ENCODE measurements around the gene AFG1L. TPM values are rescaled to one million over a fixed set of nuclear protein-coding genes. Genes with fewer than 3 reads are reported as not detected.

Gene AFG1L
- polyA plus RNA-seq, 1 of the 3 experiments (the other 2 are of a cell fraction): 0.71 TPM

GRCh38 chr6:108251252-108251651 is 43.6 kb upstream of the AFG1L start:
- Histone ChIP-seq H3K27ac (ENCODE audit: low read depth in 2 of 2, low read length in 1 of 2) (no peak overlapping the region), H3K4me1 (ENCODE audit: control insufficient read depth in 1 of 2, insufficient read depth in 2 of 2, low read depth in 1 of 2, low read length in 1 of 2) (peaks cover 0 to 20% of the 10 kb centered on the region in 2 experiments; a peak in 2 of 4 replicates), H3K9me3 (no peaks in the 10 kb centered on the region), H3K36me3 (replicated peaks in 1 of 2; ENCODE audit: control insufficient read depth in 1 of 2, insufficient read depth in 2 of 2, low read length in 1 of 2) (peaks cover 0 to 6% of the 10 kb centered on the region in 2 experiments), H3F3A (replicated peaks; ENCODE audit: insufficient read depth) (no peaks in the 10 kb centered on the region), H3K4me3 (ENCODE audit: low read depth in 2 of 2, low read length in 1 of 2) (no peak overlapping the region), H3K79me2 (ENCODE audit: insufficient read depth) (peaks cover 97% of the 10 kb centered on the region), H3K4me2 (no peak overlapping the region), H3K9ac (no peak overlapping the region), H4K20me1 (ENCODE audit: insufficient read depth) (peaks cover 26% of the 10 kb centered on the region), H2AFZ (ENCODE audit: low read depth) (no peak overlapping the region), H3K9me2 (no peaks in the 10 kb centered on the region), H3K27me3 (ENCODE audit: insufficient read depth) (no peaks in the 10 kb centered on the region)
- CTCF ChIA-PET: interaction anchor here (0.6 to 1.4 kb wide), 4 partner anchors 9 to 531 kb away, joined by 3 to 4 read pairs (median 3); partner anchors contain the start of gene SNX3
- POLR2A ChIA-PET: interaction anchor here (1.6 kb wide), 1 partner anchor 9 kb away, joined by 4 read pairs; the partner anchor contains the start of gene SNX3
- 94% methylated on average over 2 of the region's 2 CpGs for WGBS (ENCODE audit: low lambda C conversion rate)
- TF ChIP-seq FOXJ3 (CRISPR knock-in tag; IDR thresholded peaks at IDR 0.05) (no peak), RXRA (IDR thresholded peaks at IDR 0.05; ENCODE audit: borderline replicate concordance, low read depth) (no peak), YY1 (IDR thresholded peaks at IDR 0.05; ENCODE audit: low read depth) (no peak), PBX3 (IDR thresholded peaks at IDR 0.05) (no peak), ELF1 (IDR thresholded peaks at IDR 0.05) (no peak), ZBTB33 (IDR thresholded peaks at IDR 0.05; ENCODE audit: borderline replicate concordance, low read depth) (no peak), NRF1 (IDR thresholded peaks at IDR 0.05; ENCODE audit: low read depth, low read length) (no peak), TEAD4 (IDR thresholded peaks at IDR 0.05; ENCODE audit: borderline replicate concordance, insufficient read depth) (no peak), USF2 (IDR thresholded peaks at IDR 0.05; ENCODE audit: borderline replicate concordance, low read depth, low read length) (no peak), FOSL2 (IDR thresholded peaks at IDR 0.05; ENCODE audit: borderline replicate concordance, low read depth) (no peak), MXI1 (IDR thresholded peaks at IDR 0.05; ENCODE audit: low read depth, low read length) (no peak), MEF2A (IDR thresholded peaks at IDR 0.05; ENCODE audit: borderline replicate concordance, low read depth) (no peak)
- DNase-seq: no peak

GRCh38 chr6:108252055-108252454 is 42.8 kb upstream of the AFG1L start:
- no peak overlapping the region for H3K27ac ChIP-seq (ENCODE audit: low read depth in 2 of 2, low read length in 1 of 2)
- no peaks in the 10 kb centered on the region for H3K27me3 ChIP-seq (ENCODE audit: insufficient read depth)
- no peaks in the 10 kb centered on the region for H3K9me3 ChIP-seq
- no peak overlapping the region for H2AFZ ChIP-seq (ENCODE audit: low read depth)
- H3K9ac ChIP-seq: no peak overlapping the region
- no peak overlapping the region for H3K4me3 ChIP-seq (ENCODE audit: low read depth in 2 of 2, low read length in 1 of 2)
- no peaks in the 10 kb centered on the region for H3K9me2 ChIP-seq
- no peak for TF ChIP-seq YY1 (IDR thresholded peaks at IDR 0.05; ENCODE audit: low read depth)
- TF ChIP-seq CHD2 (IDR thresholded peaks at IDR 0.05; ENCODE audit: low read length, partially characterized antibody): no peak
- TF ChIP-seq EZH2phosphoT487 (IDR thresholded peaks at IDR 0.05; ENCODE audit: borderline replicate concordance, low read depth): no peak
- TF ChIP-seq MEF2A (IDR thresholded peaks at IDR 0.05; ENCODE audit: borderline replicate concordance, low read depth): no peak
- no peak for TF ChIP-seq FOXJ3 (CRISPR knock-in tag; IDR thresholded peaks at IDR 0.05)
- TF ChIP-seq PBX3 (IDR thresholded peaks at IDR 0.05): no peak
- no peak for DNase-seq
- POLR2A ChIA-PET: interaction anchor here (1.6 kb wide), 1 partner anchor 9 kb away, joined by 4 read pairs; the partner anchor contains the start of gene SNX3
- peaks cover 0 to 20% of the 10 kb centered on the region in 2 experiments; a peak in 2 of 4 replicates for H3K4me1 ChIP-seq (ENCODE audit: control insufficient read depth in 1 of 2, insufficient read depth in 2 of 2, low read depth in 1 of 2, low read length in 1 of 2)
- peaks cover 98% of the 10 kb centered on the region for H3K79me2 ChIP-seq (ENCODE audit: insufficient read depth)
- CTCF ChIA-PET: interaction anchor here (0.8 to 1.4 kb wide), 4 partner anchors 9 to 530 kb away, joined by 3 to 4 read pairs (median 3); no protein-coding TSS in a partner anchor
- H3F3A ChIP-seq (replicated peaks; ENCODE audit: insufficient read depth): no peaks in the 10 kb centered on the region
- H4K20me1 ChIP-seq (ENCODE audit: insufficient read depth): peaks cover 24% of the 10 kb centered on the region
- WGBS (ENCODE audit: low lambda C conversion rate): 92% methylated on average over 5 of the region's 5 CpGs
- H3K4me2 ChIP-seq: no peak overlapping the region
- peaks cover 0 to 6% of the 10 kb centered on the region in 2 experiments for H3K36me3 ChIP-seq (replicated peaks in 1 of 2; ENCODE audit: control insufficient read depth in 1 of 2, insufficient read depth in 2 of 2, low read length in 1 of 2)

Data from SK-N-SH (cell line).